H1 (cell line): Measurements from ENCODE around the gene MYL7. TPM values are rescaled to one million over a fixed set of nuclear protein-coding genes. Genes with fewer than 3 reads are reported as not detected.

Experiments
- CHD7 ChIP-seq: fragments of 300-600 bp; sonication (generic); IDR thresholded peaks from 2 replicates; pipeline ENCODE4 v1.7.1; 2012; ENCODE audit warnings: low read length, moderate library complexity, mild to moderate bottlenecking, inconsistent platforms; ENCODE audit not compliant: insufficient replicate concordance
- polyA plus RNA-seq, 7 experiments: library from polyadenylated mRNA; depleted of rRNA in 3 of 7; stranded (reverse) in 5 of 7; unstranded in 2 of 7; fragments of >200 nt in 5 of 7; fragments of 200-250 nt in 2 of 7; gene quantifications; 1 replicate in 5 of 7; 2 replicates in 1 of 7; 4 replicates in 1 of 7; pipeline versions ENCODE4 v1.2.1 to v1.2.3, GENCODE V29; 2011 to 2013; ENCODE audit warnings: missing spikeins in 2 of 7, mixed read lengths in 2 of 7
- total RNA-seq: library from RNA; stranded (reverse); fragmentation: NEBNext Ultra II Directional; extraction: Animal tissue kit (Norgen Biotek cat#: 25700); gene quantifications from 2 replicates; pipeline ENCODE4 v1.2.1, GENCODE V29; 2021

The MYL7 gene
- total and polyA plus RNA-seq, 2 of the 8 experiments (the other 6 are each of a cell fraction or from before 2014, with no cell fraction given), result 3.3 to 3.4 TPM

GRCh38 chr7:44096326-44096881, 44.7 kb downstream of the MYL7 start (continued):
- TF ChIP-seq CHD7, result no peak
